ENCODE results near the gene TAS2R3. TPM values are rescaled to one million over a fixed set of nuclear protein-coding genes. Genes with fewer than 3 reads are reported as not detected.

TAS2R3 gene
- total and polyA plus RNA-seq, 2 experiments from 2014 or later = 0.87 TPM; not detected in 1

GRCh38 chr7:141729020-141729419, 34.9 kb upstream of the TAS2R3 start:
- H2AFZ ChIP-seq = no peak overlapping the region

GRCh38 chr7:141731476-141732149, 32.3 kb upstream of the TAS2R3 start:
- H3K4me1 ChIP-seq (ENCODE audit: insufficient read depth) = no peaks in the 10 kb centered on the region
- H3K9me2 ChIP-seq (replicated peaks; ENCODE audit: insufficient read depth) = no peaks in the 10 kb centered on the region
- no peaks in the 10 kb centered on the region for H3K9me3 ChIP-seq (ENCODE audit: low read depth)
- no peak overlapping the region for H3K4me2 ChIP-seq
- WGBS (ENCODE audit: low lambda C conversion rate, missing lambda C conversion rate) = 85% methylated on average over 15 of the region's 24 CpGs
- no peaks in the 10 kb centered on the region for H3K27me3 ChIP-seq
- H4K20me1 ChIP-seq (ENCODE audit: insufficient read depth, poor library complexity, severe bottlenecking) = no peaks in the 10 kb centered on the region
- H3K79me2 ChIP-seq = no peaks in the 10 kb centered on the region
- no peak overlapping the region for H3K4me3 ChIP-seq
- TF ChIP-seq EZH2 (IDR thresholded peaks at IDR 0.05; ENCODE audit: borderline replicate concordance) (no peak), CTCF (IDR thresholded peaks at IDR 0.05; ENCODE audit: poor library complexity) (no peak), EZH2phosphoT487 (IDR thresholded peaks at IDR 0.05; ENCODE audit: low read depth, severe bottlenecking, unreplicated experiment) (no peak)
- DNase-seq (ENCODE audit: low spot score) = no peak
- H2AFZ ChIP-seq = no peak overlapping the region
- H3K36me3 ChIP-seq (replicated peaks; ENCODE audit: insufficient read depth, low read depth) = no peaks in the 10 kb centered on the region
- no peak overlapping the region for H3K27ac ChIP-seq

More at GRCh38 chr7:141729020-141729419, 34.9 kb upstream of the TAS2R3 start:
- WGBS (ENCODE audit: low lambda C conversion rate, missing lambda C conversion rate) = 78% methylated on average over 1 of the region's 1 CpG
- Histone ChIP-seq H3K9me2 (replicated peaks; ENCODE audit: insufficient read depth) (no peaks in the 10 kb centered on the region), H3K79me2 (no peaks in the 10 kb centered on the region), H3K4me1 (ENCODE audit: insufficient read depth) (no peaks in the 10 kb centered on the region), H3K27ac (no peak overlapping the region), H3K4me2 (no peak overlapping the region), H3K36me3 (replicated peaks; ENCODE audit: insufficient read depth, low read depth) (no peaks in the 10 kb centered on the region), H3K4me3 (no peak overlapping the region), H3K27me3 (no peaks in the 10 kb centered on the region), H3K9me3 (ENCODE audit: low read depth) (no peaks in the 10 kb centered on the region), H4K20me1 (ENCODE audit: insufficient read depth, poor library complexity, severe bottlenecking) (no peaks in the 10 kb centered on the region)
- TF ChIP-seq EZH2phosphoT487 (IDR thresholded peaks at IDR 0.05; ENCODE audit: low read depth, severe bottlenecking, unreplicated experiment) = no peak
- TF ChIP-seq EZH2 (IDR thresholded peaks at IDR 0.05; ENCODE audit: borderline replicate concordance) = no peak
- TF ChIP-seq CTCF (IDR thresholded peaks at IDR 0.05; ENCODE audit: poor library complexity) = no peak
- no peak for DNase-seq (ENCODE audit: low spot score)

GRCh38 chr7:141737118-141737835, 26.6 kb upstream of the TAS2R3 start:
- peak overlapping the region; percentile 39 for H3K4me3 ChIP-seq
- no peaks in the 10 kb centered on the region for H3K9me2 ChIP-seq (replicated peaks; ENCODE audit: insufficient read depth)
- no peaks in the 10 kb centered on the region for H3K9me3 ChIP-seq (ENCODE audit: low read depth)
- H2AFZ ChIP-seq = peak overlapping the region; percentile 84
- no peaks in the 10 kb centered on the region for H3K27me3 ChIP-seq
- TF ChIP-seq EZH2 (IDR thresholded peaks at IDR 0.05; ENCODE audit: borderline replicate concordance) (no peak), EZH2phosphoT487 (IDR thresholded peaks at IDR 0.05; ENCODE audit: low read depth, severe bottlenecking, unreplicated experiment) (no peak), CTCF (IDR thresholded peaks at IDR 0.05; ENCODE audit: poor library complexity) (no peak)
- H3K4me2 ChIP-seq = peak overlapping the region; percentile 77
- H3K27ac ChIP-seq = peak overlapping the region; percentile 82
- H3K4me1 ChIP-seq (ENCODE audit: insufficient read depth) = peaks cover 8% of the 10 kb centered on the region
- DNase-seq (ENCODE audit: low spot score) = peak; percentile 34
- H4K20me1 ChIP-seq (ENCODE audit: insufficient read depth, poor library complexity, severe bottlenecking) = no peaks in the 10 kb centered on the region
- peaks cover 32% of the 10 kb centered on the region for H3K79me2 ChIP-seq
- WGBS (ENCODE audit: low lambda C conversion rate, missing lambda C conversion rate) = 76% methylated on average over 10 of the region's 11 CpGs
- H3K36me3 ChIP-seq (replicated peaks; ENCODE audit: insufficient read depth, low read depth) = no peaks in the 10 kb centered on the region

Data from hepatocyte (in vitro differentiated cells).